Neuron (in vitro differentiated cells): ENCODE data around the gene MAML3.
"Not testable (repeated sequence)": the region's sequence is repeated elsewhere in the genome, so short reads cannot be mapped to it uniquely, and the experiment has no call there.

Source experiments
- H2AFZ ChIP-seq: one replicate; pipeline ENCODE4 v1.6.1; 2013; ENCODE audit warnings: low read depth, mild to moderate bottlenecking, inconsistent platforms, low read length, moderate library complexity
- H3K27me3 ChIP-seq: one replicate; pipeline ENCODE4 v1.6.1; 2013; ENCODE audit warnings: low read length; ENCODE audit not compliant: insufficient read depth
- H3K36me3 ChIP-seq: one replicate; pipeline ENCODE4 v1.6.1; 2013; ENCODE audit warnings: low read length; ENCODE audit not compliant: insufficient read depth
- H3K4me1 ChIP-seq: one replicate; pipeline ENCODE4 v1.6.1; 2013; ENCODE audit warnings: low read length; ENCODE audit not compliant: insufficient read depth
- H3K4me3 ChIP-seq: 2 replicates; pipeline ENCODE4 v1.5.1; 2013; ENCODE audit warnings: mild to moderate bottlenecking, low read length, moderate library complexity
- H3K9me3 ChIP-seq: one replicate; pipeline ENCODE4 v1.6.1; 2013; ENCODE audit warnings: low read length

The MAML3 gene

DNA sequence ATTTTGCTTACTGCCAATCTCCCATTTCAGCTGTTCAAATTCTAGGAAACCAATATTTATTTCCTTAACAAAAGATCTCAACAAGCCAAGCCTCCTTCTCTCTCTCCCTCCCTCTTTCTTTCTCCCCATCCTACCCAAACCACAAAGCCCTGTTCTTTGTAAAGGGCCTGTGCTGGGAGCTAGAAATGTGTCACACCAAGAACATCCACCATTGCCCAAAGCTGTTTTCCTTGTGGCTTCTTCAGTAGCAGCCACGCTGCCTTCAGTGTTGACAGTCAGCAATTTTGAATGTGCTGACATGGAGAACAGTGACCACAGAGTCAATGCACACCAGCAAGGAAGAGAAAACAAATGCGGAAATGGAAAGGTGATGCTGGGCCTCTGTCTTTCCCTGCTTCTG lies 203.0 kb downstream of the MAML3 start:
- Histone ChIP-seq H3K9me3 (peaks cover 5% of the 10 kb centered on the region), H3K4me1 (peaks cover 4% of the 10 kb centered on the region), H2AFZ (no peak overlapping the region), H3K36me3 (no peaks in the 10 kb centered on the region), H3K4me3 (no peak overlapping the region), H3K27me3 (no peaks in the 10 kb centered on the region)

DNA sequence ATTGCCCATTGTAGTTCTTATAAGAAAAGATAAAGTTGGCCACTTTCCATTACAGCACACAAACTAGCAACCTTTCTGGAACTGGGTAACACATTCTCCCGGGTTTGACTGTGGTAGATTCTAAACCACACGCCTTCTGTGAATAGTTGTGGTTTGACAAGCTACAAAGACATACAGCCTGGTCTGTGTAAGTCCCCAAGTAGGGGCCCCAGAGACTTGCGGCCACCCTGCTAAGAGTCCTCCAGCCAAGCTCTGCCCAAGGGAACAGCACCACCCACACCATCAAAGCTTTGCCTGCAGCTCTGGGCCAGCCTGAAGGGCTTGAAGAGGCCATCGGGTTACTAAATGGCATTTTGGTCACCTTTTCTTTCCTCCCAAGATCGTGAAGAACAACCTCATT lies 203.4 kb downstream of the MAML3 start:
- H3K27me3 ChIP-seq, result no peaks in the 10 kb centered on the region
- no peak overlapping the region for H2AFZ ChIP-seq
- H3K36me3 ChIP-seq, result no peaks in the 10 kb centered on the region
- H3K4me1 ChIP-seq, result no peaks in the 10 kb centered on the region
- H3K9me3 ChIP-seq, result peaks cover 5% of the 10 kb centered on the region
- H3K4me3 ChIP-seq, result no peak overlapping the region

DNA sequence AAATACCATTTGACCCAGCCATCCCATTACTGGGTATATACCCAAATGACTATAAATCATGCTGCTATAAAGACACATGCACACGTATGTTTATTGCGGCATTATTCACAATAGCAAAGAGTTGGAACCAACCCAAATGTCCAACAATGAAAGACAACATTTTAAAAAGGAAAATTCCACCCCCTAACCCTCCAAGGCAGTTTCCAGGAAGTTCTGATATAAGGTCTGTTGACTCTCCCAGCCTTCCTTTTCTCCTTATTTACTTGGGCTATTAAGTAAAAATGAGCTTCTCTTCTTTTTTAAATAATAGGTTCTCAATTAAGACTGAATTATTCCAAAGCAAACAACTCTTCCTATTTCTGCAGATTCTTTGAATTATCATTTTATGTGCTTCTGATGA lies 209.1 kb downstream of the MAML3 start:
- not testable (repeated sequence) for H3K9me3 ChIP-seq, H3K36me3 ChIP-seq, H2AFZ ChIP-seq, H3K4me3 ChIP-seq, H3K27me3 ChIP-seq, H3K4me1 ChIP-seq

DNA sequence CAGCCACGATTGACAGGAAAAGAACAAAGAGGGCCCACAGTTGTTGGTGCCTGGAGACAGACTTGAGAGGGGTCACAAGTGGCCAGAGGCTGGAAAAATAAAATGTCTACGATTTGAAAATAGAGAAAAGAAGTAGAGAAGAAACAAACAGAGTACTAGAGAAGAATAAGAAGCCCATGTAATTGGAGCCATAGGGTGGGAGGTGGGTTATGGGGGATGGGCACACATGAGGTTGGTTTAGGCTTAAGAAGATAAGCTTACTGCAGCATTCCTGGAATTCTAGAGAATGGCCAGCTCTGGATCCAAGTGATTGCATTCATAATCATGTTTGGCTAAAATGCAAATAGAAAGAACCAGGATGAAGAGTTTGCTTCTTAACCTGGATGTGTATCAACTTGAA lies 210.7 kb downstream of the MAML3 start:
- Histone ChIP-seq H3K4me1 (peaks cover 6% of the 10 kb centered on the region), H3K36me3 (no peaks in the 10 kb centered on the region), H3K4me3 (no peak overlapping the region), H3K9me3 (no peaks in the 10 kb centered on the region), H3K27me3 (no peaks in the 10 kb centered on the region), H2AFZ (no peak overlapping the region)

DNA sequence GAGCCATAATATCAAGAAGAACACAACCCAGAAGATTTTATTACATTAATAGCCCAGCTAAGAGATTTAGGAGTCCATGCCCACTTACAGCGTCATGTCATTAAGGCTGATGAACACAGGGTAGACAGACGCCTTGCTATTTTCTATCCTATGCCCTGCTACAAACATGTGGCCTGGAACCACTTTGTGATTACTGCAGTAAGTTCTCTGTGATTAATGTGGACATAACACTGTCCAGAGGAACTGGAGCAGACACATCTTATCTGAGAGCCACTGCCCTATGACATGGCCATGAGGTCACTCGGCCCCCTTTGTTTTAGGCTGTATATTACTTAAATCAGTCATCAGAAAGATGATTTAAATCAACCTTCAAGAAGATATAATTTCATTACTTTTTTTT lies 211.7 kb downstream of the MAML3 start:
- Histone ChIP-seq H3K4me3 (no peak overlapping the region), H3K9me3 (no peaks in the 10 kb centered on the region)

DNA sequence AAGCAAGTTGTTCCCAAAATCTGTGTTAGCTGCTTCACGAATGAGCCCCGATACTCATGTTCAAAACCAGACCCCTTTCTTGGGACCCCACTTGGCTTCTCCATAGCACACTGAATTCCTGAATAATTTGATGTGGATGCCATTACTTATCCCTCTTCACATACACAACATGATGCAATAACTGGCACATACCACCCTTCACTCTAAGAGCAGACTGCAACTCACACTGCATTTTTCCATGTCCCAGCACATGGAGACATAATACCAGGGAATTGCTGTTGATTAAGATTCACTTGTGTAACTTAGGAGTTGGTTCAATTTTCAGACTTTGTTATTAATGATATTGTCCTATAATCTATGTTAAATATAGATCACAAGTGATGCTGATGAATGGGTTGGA lies 213.4 kb downstream of the MAML3 start:
- no peak overlapping the region for H2AFZ ChIP-seq

More for the DNA sequence above, 211.7 kb downstream of the MAML3 start:
- Histone ChIP-seq H2AFZ (no peak overlapping the region), H3K27me3 (no peaks in the 10 kb centered on the region), H3K4me1 (peaks cover 6% of the 10 kb centered on the region), H3K36me3 (no peaks in the 10 kb centered on the region)

DNA sequence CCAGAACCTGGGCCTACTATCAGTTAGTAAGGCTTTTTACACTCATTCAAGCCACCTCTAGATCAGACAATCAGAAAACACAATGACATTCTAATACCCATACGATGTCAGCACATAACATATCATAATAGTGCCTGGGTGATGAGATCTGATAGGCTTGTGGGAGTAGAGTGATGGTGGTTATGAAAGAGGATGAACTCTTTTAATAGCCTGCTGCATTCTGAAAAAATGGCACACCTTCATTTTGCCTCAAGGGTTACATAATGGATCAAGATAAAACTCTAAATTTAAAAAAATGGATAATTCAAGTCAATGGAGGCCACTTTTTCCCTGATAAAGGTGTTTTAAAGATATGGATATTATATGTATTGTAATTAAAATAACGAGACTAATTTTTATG lies 215.6 kb downstream of the MAML3 start:
- Histone ChIP-seq H3K27me3 (no peaks in the 10 kb centered on the region), H3K4me1 (peaks cover 4% of the 10 kb centered on the region), H3K36me3 (no peaks in the 10 kb centered on the region), H3K4me3 (no peak overlapping the region), H3K9me3 (no peaks in the 10 kb centered on the region), H2AFZ (no peak overlapping the region)

More for the DNA sequence above, 213.4 kb downstream of the MAML3 start:
- Histone ChIP-seq H3K9me3 (no peaks in the 10 kb centered on the region), H3K36me3 (no peaks in the 10 kb centered on the region), H3K4me1 (peaks cover 6% of the 10 kb centered on the region), H3K27me3 (no peaks in the 10 kb centered on the region), H3K4me3 (no peak overlapping the region)

DNA sequence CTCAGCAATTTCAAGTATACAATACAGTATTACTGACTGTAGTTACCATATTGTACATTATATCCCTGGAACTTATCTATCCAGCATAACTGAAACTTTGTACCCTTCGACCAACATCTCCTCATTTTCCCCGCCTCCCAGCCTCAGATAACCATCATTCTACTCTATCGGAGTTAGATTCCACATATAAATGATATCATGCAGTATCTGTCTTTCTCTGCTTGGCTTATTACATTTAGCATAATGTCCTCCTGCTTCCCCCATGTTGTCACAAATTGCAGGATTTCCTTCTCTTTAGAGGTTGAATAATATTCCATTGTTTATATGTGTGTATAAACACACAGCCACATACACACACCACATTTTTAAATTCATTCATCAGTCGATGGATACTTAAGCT lies 218.1 kb downstream of the MAML3 start:
- Histone ChIP-seq H3K4me1 (no peaks in the 10 kb centered on the region), H3K4me3 (no peak overlapping the region), H3K27me3 (no peaks in the 10 kb centered on the region)

DNA sequence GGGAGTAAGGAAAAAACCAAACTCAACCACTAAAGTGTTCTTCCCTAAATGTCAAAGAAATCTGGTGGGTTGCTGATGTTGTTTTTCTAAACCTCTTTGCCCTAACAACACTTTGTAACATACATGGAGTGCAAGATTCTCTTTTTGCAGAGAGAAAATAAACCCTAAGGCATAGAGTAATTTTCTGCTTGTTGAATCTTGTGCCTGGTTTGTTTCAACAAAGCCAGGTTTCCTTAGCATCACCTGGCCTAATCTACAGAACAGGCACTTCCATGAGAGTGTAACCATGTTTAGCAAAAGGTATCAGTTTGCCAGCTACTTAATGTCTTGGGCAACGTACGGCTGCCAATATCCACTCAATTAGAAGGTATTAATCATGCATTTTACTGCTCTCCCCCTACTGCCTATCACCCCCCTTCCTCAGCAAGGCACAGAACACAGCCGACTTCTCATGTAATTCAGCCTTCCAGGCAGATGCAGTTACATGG lies 219.2 kb downstream of the MAML3 start:
- H3K27me3 ChIP-seq, result no peaks in the 10 kb centered on the region
- no peaks in the 10 kb centered on the region for H3K4me1 ChIP-seq
- no peak overlapping the region for H2AFZ ChIP-seq
- no peak overlapping the region for H3K4me3 ChIP-seq
- H3K36me3 ChIP-seq, result no peaks in the 10 kb centered on the region
- no peaks in the 10 kb centered on the region for H3K9me3 ChIP-seq

More for the DNA sequence above, 218.1 kb downstream of the MAML3 start:
- Histone ChIP-seq H2AFZ (no peak overlapping the region), H3K9me3 (no peaks in the 10 kb centered on the region), H3K36me3 (no peaks in the 10 kb centered on the region)

DNA sequence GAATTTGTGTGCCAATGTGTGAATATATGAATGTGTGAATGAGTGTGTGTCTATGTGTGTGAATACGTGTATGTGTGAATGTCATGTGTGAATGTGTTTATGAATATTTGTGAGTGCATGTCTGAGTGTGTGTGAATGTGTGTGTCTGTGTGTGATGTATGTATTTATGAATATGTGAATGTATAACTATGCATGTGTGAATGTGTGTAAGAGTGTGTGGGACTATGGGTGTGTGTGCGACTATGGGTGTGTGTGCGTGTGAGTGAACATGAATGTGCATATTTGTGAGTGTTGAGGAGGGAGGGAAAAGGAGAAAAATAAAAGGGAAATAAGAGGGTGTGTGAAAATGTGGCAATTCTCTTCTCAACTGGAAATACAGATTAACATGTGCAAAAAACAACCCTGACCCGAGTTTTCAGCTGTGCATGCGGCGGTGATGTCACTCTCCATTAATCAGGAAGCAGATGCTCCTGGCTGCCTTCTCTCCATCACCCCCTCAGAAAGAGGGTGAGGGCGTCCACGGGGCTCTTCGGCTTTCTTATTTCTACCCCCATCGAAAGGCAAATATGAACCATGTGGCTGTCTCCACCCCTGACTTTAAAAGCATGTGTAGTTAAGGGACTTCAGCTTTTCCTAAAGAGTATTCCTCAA lies 219.8 kb downstream of the MAML3 start:
- Histone ChIP-seq H3K4me3 (no peak overlapping the region), H2AFZ (no peak overlapping the region), H3K27me3 (no peaks in the 10 kb centered on the region), H3K36me3 (no peaks in the 10 kb centered on the region), H3K9me3 (no peaks in the 10 kb centered on the region), H3K4me1 (no peaks in the 10 kb centered on the region)

DNA sequence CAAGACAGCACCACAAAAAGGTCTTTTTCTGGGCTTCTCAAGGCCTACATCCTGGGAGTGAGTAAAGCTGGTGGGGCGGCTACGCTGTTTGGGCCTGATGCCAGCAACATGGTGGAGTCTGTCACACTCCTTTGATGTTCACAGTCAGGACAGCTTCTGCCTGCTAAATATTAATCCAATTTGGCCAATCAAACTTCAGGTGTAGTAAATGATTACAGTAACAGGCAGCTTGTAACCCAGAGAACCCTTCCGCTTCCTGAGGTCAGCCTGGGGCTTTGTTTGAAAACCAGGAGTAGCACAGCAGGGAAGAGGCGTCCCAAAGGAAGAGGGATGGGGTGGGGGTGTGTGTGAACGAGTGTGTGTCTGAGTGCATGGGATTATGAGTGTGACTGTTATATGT lies 220.4 kb downstream of the MAML3 start:
- Histone ChIP-seq H3K36me3 (no peaks in the 10 kb centered on the region), H3K9me3 (no peaks in the 10 kb centered on the region), H3K4me3 (no peak overlapping the region), H3K27me3 (no peaks in the 10 kb centered on the region), H2AFZ (no peak overlapping the region), H3K4me1 (no peaks in the 10 kb centered on the region)

DNA sequence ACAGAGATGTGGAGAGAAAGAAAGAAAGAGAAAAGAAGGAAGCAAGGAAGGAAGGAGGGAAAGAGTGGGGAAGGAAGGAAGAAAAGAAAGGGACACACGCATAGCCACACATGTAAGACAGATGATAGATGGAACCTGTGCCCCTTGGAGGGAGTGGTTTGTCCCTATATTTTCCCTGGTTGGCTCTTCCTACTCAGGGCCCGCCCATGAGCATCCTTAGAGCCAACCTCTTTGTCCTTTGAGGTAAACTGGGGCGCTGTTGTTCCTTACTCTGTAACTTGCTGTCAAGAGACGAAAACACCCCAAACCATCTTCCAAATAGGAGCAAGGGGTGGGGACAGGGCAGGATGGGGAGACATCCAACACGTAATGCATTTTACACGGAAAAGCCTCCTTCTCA lies 220.9 kb downstream of the MAML3 start:
- Histone ChIP-seq H3K4me1 (no peaks in the 10 kb centered on the region), H3K36me3 (no peaks in the 10 kb centered on the region), H3K4me3 (no peak overlapping the region), H3K27me3 (no peaks in the 10 kb centered on the region), H3K9me3 (no peaks in the 10 kb centered on the region), H2AFZ (no peak overlapping the region)

DNA sequence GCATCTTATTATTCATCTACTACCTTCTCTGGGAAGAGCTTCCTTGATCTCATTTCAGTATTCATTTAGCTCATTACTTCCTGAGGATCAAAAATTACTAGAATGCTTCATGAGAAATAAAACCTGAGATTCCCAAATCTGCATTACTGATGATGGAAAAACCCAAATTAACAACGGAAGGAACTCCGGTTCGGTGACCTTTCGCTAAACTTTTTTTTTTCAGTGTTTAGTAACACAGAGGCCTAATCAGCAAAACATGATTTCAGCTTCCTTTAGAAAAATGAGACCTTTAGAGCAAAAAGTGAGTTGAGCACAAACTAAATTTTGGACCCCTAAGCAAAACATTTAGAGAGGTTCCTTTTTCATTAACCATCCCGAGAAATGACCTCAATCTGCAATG lies 229.2 kb downstream of the MAML3 start:
- Histone ChIP-seq H2AFZ (no peak overlapping the region), H3K36me3 (no peaks in the 10 kb centered on the region), H3K9me3 (no peaks in the 10 kb centered on the region), H3K27me3 (no peaks in the 10 kb centered on the region), H3K4me1 (peaks cover 30% of the 10 kb centered on the region), H3K4me3 (no peak overlapping the region)

DNA sequence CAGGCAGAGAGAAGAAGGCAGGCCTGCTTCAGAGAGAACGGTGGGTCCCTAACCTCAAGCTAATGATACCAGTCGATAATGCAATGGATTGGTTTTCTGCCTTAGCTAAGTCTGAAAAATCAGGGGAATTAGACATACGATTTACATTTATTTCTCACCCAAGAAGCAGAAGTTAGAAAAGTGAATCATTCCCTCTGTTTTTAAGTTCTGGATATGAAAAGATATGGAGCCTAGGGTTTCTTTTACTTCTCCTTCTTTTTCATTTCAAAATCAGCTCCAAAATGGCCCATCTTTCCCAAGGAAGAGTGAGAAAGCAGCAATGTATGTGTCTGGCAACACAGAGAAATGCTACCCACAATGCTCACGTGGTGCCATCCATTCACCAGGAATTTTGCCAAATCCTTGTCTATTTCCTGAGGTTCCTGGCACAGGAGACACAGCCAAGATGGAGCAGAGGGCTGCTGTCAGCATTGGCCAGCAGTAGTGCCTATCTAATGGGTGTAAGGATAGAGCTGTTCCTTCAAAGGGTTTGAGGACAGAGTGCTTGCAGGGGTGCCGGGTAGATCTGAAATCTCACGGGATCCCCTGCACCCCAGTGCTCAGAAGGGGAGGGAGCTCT lies 231.5 kb downstream of the MAML3 start:
- H3K4me1 ChIP-seq, result peaks cover 34% of the 10 kb centered on the region
- H3K4me3 ChIP-seq, result no peak overlapping the region
- no peaks in the 10 kb centered on the region for H3K9me3 ChIP-seq
- no peak overlapping the region for H2AFZ ChIP-seq
- no peaks in the 10 kb centered on the region for H3K27me3 ChIP-seq
- no peaks in the 10 kb centered on the region for H3K36me3 ChIP-seq
